ENCODE results near the gene NIN. TPM values are rescaled to one million over a fixed set of nuclear protein-coding genes. Genes with fewer than 3 reads are reported as not detected.
"Not testable (repeated sequence)": the region's sequence is repeated elsewhere in the genome, so short reads cannot be mapped to it uniquely, and the experiment has no call there.

NIN gene
- polyA plus RNA-seq, 4 donors, result 30.2 to 35.7 (median 32.2) TPM

DNA sequence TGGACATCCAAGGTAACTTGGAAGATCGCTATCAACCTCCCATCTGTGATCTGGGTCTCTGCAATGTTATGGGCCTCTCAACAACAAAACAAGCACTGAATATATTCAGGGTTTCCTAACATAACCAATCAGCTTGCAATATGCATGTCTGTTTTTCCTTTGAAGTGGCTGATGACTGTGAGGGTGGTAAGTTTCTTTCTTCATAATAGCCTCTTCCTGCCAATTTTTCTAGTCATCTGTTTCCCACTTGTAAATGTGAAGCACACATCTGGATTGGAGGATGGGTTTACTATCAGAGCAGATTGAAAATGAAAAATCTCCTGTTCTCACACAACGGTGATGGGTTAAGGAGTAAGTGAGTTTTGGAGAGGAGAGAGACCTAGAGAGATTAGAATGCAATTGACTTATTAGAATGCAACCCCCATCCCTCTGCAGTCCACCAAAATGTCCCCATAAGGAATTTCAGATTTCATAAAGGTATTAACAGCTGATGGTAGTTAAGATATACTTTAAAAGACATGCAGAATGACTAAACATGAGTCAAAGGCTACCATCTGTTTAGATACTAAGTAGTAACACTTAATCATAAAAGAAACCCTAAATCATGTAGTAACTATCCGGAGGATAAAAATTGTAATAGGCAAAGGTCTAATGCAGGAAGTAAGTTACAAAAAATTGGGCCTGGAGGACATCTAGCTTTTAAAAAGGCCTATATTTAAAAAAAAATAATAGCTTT lies 104.4 kb downstream of the NIN start:
- no peak for DNase-seq (ENCODE audit: low read depth in 4 of 4, low spot score in 3 of 4)

DNA sequence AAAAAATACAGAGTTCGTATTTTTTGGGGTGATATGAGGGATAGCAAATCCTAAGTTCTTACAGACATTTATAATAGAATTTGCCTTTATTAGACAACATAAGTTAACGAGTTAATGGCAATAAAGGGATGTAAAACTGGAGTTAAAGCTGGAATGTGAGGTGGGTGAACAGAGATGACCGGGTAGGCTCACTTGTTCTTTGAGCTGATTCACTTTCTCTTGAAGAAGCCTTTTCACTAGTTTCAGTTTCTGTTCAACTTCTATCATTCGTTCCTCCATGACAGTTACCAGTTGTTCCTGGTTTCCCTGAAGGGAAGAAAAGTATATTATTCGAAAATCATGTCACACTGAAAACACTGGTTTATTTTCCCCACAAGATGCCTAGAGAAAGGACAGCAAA lies 105.2 kb downstream of the NIN start:
- no peak for DNase-seq (ENCODE audit: low read depth in 4 of 4, low spot score in 3 of 4)

DNA sequence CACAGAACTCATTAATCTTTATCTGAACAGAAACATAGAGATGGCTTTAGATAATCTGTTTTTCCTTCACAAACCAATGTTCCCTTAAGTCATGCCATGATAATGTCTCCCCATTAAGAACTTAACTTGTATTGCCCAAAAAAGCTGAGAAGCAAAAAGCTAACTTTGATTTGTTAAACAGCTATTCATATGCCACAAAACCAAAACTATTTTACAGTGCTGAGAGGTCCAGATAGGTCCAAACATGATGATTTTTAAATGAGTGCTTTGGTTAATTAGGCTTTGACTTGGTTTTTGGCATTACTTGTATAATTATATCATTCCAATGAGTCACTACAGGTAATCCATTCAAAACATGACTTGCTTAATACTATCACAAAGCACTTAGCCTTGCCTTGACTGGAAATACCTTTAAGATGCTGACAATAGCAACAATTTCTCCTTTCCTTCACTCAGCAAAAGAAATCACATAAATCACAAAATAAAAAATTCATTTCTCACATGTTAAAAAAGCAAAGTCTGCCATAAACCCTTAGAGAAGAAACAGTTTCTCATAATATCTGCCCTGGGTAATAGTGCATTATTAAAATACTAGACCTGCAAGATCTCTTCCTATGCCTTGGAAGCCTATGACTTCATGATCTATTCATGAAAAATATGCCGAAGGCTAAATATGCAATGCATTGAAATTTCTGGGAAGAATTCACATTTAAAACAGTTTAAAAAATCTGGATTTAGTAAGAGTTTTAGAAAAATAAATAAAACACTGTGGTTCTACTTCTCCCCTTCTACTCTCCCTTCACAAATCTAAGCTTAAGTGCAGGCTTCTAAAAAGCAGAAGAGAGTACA lies 110.8 kb downstream of the NIN start:
- no peak for DNase-seq (ENCODE audit: low read depth in 4 of 4, low spot score in 3 of 4)

DNA sequence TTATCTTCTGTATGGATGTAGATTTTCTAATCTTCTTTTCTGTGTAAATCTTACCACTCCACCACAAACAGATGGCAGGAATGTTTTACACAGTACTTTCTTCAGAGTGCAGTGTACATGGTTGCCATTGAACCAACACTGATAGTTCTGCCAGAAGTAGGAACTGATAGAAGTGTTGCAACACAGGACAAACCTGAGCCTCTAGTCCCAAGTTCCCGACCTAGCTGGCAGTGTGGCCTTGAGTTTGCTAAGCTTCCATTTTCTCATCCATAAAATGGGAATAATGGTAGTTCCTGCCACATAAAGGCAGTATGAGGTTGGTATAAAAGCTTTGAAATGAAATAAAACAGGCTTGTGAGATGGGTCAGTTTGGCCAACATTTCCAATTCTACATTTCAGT lies 112.0 kb downstream of the NIN start:
- DNase-seq (ENCODE audit: low read depth in 4 of 4, low spot score in 3 of 4), result no peak

DNA sequence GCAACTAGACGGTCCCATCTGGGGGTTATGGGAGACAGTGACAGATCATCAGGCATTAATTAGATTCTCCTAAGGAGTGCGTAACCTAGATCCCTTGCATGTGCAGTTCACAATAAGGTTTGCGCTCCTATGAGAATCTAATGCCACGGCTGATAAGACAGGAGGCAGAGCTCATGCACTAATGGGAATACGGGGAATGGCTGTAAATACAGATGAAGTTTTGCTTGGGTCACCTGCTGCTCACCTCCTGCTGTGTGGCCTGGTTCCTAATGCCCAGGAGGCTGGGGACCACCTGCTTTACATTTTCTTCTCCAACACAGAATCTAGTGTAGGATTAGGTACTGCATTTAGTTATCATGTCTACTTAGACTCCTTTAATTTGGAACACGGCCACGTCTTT lies 113.2 kb downstream of the NIN start:
- DNase-seq (ENCODE audit: low read depth in 4 of 4, low spot score in 3 of 4), result no peak

DNA sequence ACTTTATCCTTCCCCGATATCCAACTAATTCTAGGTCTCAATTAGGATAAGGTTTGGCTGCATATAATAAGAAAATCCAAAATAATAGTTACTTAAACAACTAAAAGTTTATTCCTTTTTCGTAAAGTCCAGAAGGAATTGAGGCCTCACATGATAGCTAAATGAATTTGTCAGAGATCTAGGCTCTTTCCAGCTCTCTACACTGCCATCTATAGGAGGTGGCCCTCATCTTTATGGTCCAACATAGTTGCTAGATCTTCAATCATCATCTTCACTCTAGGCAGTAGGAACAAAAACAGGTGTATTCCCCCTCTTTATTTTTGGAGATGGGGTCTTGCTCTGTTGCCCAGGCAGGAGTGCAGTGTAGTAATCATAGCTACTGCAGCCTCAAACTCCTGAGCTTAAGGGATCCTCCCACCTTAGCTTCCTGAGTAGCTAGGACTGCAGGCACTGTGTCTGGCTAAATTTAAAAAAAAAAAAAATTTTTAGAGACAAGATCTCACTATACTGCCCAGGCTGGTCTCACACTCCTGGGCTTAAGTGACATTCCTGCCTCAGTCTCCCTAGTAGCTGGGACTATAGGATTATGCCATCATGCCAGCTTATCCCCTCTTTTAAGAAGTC lies 116.4 kb downstream of the NIN start:
- no peak for DNase-seq (ENCODE audit: low read depth in 4 of 4, low spot score in 3 of 4)

DNA sequence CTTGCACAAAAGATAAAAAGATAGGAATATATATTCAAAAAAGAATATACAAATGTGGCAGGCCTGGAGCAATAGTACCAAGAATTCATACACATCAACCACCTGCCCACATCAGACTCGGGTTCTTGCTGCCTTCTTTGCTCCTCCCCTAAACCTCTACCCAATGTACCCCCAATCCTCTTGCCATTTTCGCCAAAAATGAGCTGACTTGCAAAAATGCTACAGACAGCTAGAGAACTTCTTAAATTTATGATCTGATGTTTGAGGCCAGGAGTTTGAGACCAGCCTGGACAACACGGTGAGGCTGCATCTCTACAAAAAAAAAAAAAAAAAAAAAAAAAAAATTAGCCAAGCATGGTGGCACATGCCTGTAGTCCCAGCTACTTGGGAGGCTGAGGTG lies 119.9 kb downstream of the NIN start:
- no peak for DNase-seq (ENCODE audit: low read depth in 4 of 4, low spot score in 3 of 4)

DNA sequence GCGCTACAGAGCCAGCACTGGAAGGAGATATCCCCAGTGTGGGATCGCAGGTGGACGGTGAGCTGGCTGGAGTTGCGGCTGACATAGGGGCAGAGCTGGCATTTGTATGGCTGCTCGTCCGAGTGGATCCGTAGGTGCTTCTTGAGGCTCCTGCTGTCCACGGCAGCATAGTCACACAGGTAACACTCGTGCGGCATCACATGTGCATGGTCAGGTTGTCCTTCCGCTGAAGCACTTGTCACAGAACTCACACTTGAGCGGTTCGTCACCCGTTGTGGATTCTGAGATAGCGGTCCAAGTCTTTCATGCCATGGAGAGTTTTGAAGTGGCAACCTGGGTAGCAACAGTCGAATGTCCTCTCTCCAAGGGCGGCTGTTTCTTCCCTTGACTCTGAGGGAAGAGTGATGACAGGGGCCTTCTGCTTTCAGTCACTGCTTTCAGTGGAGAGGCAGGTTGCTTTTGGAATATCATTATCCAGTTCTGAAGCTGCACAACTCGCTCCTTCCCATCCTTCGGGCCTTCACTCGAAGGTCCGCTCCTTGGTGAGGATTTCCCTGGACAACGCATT lies 125.9 kb downstream of the NIN start:
- DNase-seq (ENCODE audit: low read depth in 4 of 4, low spot score in 3 of 4), result no peak

DNA sequence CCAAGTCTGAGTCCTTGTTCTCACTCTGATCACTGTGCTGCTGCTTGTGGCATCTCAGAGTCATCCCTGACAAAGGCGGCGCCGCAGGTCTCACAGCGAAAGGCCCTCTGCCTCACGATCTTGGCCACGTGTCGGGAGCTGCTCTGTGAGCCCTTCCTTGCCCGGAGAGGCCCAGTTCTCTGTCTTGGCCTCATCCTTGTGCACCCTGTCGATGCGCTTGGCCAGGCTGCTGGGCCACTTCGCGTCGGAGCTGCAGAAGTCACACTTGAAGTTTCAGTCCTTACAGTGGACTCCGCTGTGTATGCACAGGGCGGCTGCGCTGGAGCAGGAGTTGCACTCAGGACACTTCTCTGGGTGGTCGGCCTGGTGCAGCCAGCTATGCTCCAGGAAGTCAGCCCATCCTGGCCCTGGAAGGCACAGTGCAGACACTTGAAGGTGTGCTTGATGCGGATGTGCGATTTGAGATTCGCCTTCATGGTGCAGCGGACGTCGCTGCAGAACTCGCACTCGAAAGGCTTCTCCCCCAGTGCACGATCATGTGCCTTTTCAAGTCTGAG lies 126.4 kb downstream of the NIN start:
- DNase-seq (ENCODE audit: low read depth in 4 of 4, low spot score in 3 of 4), result no peak

DNA sequence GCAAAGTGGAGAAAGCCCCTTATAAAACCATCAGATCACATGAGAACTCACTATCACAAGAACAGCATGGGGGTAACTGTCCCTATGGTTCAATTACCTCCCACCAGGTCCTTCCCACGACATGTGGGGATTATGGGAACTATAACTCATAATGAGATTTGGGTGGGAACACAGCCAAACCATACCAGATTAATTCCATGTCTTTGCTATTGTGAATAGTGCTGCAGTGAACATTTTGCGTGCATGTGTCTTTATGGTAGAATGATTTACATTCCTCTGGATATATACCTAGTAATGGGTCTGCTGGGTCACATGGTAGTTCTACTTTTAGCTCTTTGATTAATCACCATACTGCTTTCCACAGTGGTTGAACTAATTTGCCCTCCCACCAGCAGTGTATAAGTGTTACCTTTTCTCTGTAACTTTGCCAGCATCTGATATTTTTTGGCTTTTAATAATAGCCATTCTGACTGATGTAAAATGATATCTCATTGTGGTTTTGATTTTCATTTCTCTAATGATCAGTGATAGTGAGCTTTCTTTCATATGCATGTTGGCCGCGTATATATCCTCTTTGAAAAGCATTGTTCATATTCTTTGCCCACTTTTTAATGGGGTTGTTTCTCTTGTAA lies 133.2 kb downstream of the NIN start:
- DNase-seq (ENCODE audit: low read depth in 4 of 4, low spot score in 3 of 4), result no peak

DNA sequence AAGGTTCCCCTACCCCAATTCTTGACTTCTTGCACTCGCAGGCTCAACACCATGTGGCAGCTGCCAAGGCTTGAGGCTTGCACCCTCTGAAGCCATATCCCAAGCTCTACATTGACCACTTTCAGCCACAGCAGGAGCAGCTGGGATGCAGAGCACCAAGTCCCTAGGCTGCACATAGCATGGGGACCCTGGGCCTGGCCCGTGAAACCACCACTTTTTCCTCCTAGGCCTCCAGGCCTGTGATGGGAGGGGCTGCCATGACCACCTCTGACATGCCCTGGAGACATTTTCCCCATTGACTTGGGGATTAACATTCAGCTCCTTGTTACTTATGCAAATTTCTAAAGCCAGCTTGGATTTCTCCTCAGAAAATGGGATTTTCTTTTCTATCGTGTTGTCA lies 136.7 kb downstream of the NIN start:
- not testable (repeated sequence) for DNase-seq (ENCODE audit: low read depth in 4 of 4, low spot score in 3 of 4)

DNA sequence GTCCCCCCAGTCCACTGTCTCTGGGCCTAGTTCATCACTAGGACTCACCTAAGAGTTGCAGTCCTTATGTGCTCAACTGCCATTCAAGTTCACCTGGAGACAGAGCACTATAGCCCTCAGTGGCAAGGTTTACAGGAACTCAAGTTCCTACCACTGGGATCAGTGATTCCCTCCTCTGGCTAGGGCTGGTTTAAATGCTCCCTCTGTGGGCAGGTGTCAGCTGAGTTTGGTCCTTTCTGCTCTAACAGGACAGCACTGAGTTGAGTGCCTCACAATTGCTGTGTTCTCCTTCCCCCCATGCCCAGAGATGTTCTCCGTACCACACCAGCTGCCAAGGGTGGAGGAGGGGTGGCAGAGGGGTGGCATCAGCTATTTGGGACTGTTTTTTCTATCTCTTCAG lies 142.1 kb downstream of the NIN start:
- no peak for DNase-seq (ENCODE audit: low read depth in 4 of 4, low spot score in 3 of 4)

DNA sequence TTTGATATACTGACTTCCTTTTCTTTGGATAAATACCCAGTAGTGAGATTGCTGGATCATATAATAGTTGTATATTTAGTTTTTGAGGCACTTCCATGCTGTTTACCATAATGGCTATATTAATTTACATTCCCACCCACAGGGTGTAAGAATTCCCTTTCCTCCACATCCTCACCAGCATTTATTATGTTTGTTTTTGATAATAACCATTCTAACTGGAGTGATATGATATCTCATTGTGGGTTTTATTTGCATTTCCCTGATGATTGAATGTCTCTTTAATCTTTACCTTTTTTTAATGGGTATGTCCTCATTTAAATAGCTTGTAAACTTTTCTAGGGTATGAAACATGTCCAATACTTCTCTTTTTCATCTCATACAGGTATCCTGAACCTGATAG lies 151.3 kb downstream of the NIN start:
- no peak for DNase-seq (ENCODE audit: low read depth in 4 of 4, low spot score in 3 of 4)

DNA sequence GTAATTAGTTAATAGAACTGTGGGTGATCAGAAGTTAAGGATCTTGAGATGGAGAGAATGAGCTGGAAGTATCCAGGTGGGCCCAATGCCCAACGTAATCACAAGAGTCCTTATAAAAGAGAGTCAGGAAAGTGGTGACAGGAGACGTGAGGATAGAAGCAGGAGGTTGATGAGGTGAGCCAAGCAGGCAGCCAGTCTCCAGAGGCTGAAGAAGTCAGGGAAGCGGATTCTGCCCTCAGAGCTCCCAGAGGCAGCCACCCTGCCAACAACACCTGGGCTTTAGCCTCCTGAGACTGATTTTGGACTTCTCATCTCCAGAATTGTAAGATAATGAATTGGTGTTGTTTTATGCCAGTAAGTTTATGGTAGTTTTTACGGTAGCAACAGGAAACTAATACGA lies 152.8 kb downstream of the NIN start:
- DNase-seq (ENCODE audit: low read depth in 4 of 4, low spot score in 3 of 4), result no peak

DNA sequence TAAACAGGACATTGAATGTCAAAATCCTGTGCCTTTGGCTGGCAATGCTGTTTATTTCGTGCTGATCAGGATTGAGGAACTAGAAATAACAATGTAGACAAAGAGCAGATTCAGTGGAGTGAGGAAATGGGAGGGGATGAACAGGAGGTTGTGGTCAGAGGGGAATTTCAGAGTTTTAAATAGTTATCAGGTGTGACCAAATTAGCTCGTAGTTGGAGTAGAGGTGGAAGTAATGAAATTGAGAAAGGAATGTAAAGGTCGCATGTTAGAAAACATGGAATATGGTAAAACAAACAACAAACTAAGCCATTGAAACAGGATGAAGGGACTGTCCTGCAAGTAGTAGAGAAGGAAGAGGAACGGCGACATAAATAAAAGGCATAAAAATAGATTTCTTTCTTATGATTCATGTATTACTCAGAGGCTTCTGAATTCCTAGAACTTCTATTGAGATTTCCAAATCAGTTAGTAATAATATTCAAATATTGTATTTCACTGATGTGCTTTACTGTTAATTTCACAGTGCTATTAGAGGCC lies 153.4 kb downstream of the NIN start:
- DNase-seq (ENCODE audit: low read depth in 4 of 4, low spot score in 3 of 4), result no peak

DNA sequence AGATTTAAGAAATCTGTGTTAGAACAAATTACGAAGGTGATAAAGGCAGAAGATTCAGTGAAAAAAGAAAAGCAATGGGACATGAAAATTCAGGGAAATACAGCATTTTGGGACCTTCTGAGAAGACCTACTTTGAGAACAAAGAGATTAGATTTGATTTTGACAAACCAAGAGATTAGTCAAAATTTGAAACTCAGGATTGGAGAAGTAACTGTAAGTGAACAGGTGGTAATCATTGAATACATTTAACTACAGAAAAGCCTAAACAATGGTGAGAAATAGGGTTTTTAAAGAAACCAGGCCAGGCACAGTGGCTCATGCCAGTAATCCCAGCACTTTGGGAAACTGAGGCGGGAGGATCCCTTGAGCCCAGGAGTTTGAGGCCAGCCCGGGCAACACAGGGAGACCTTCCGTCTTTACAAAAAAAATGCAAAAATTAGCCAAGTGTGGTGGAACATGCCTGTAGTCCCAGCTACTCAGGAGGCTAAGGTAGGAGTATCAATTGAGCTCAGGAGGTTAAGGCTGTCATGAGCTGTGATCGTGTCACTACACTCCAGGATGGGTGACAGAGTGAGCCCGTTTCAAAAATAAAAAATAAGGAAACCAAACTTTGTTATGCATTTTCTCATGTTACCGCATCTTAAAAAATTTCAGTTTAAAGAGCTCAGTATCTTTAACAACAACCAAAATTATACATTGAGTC lies 154.0 kb downstream of the NIN start:
- no peak for DNase-seq (ENCODE audit: low read depth in 4 of 4, low spot score in 3 of 4)

DNA sequence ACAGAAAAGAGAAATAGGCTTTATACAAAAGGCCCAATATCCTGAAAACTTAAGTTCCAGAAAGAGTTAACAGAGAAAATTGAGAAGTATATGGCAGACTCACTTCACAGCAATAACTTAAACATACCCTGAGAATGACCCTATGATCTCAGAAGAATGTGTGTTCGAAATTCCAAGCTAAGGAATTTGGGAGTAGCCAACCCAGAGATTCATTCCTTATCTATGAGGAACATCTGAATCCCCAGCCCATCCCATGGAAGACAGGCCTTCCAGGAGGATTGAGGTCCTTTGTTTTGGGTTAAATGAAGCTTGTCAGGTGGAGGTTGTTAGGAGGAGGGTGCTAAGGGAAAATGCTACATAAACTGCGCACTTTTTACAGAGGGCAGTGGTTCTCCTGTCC lies 155.4 kb downstream of the NIN start:
- DNase-seq (ENCODE audit: low read depth in 4 of 4, low spot score in 3 of 4), result no peak

DNA sequence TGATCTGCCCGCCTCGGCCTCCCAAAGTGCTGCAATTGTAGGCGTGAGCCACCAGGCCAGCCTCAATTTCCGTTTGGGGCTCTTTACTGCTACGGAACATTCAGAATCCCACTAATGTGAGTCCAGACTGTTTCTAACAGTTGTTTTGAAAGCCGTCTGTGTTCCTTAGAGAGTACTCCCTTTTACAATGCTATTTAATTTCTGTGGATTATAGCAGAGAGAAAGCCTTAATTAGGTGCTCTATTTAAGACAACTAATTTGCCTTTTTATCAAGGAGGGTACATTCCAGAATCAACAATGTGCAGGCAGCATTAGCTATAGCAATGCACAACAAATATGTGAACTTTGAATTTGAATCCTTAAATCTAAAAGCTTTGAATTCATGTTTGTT lies 160.1 kb downstream of the NIN start:
- no peak for DNase-seq (ENCODE audit: low read depth in 4 of 4, low spot score in 3 of 4)

DNA sequence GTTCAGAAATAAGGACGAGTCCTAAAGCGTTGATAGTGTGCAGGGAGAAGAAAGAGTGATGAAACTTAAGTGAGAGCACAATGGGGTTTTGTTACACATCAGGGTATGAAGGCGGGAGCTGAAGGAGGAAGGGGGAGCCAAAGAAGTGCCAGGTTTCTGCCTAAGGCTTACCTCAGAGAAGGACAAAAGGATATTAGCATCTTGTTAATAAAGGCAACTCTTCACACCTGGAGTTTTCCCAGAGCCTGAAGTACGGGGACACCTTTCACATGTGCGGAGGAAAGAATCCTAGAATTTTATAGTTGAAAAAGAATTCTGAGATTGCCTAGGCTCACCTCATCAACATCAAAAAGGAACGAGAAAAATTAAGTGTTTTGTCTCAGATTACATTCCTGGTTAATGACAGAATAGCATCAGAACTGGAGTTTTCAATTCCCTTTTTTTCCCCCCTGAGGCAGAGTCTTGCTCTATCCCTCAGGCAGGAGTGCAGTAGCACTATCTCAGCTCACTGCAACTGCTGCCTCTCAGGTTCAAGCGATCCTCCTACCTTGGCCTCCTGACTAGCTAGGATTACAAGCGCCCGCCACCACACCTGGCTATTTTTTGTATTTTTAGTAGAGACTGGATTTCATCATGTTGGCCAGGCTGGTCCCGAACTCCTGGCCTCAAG lies 160.6 kb downstream of the NIN start:
- no peak for DNase-seq (ENCODE audit: low read depth in 4 of 4, low spot score in 3 of 4)

Data from right renal pelvis (tissue), 4 donors.